ENCODE data around the gene CASP6.

GRCh38 chr4:109673303-109673702 lies 29.9 kb downstream of the CASP6 start:
- TF ChIP-seq CTCF (conservative IDR thresholded peaks at IDR 0.05; ENCODE audit: low read length) (no peak), EZH2phosphoT487 (IDR thresholded peaks at IDR 0.05; ENCODE audit: borderline replicate concordance, low read depth, low read length) (no peak)
